HepG2 (cell line): ENCODE measurements around the gene PODXL2. TPM values are rescaled to one million over a fixed set of nuclear protein-coding genes. Genes with fewer than 3 reads are reported as not detected.

Experiments used
- ARID3A ChIP-seq: IDR thresholded peaks from 2 replicates; pipeline ENCODE4 v1.6.1; 2012; ENCODE audit warnings: low read depth, low read length, improper control_type of control experiment
- HMGXB3 ChIP-seq: sonication (generic); formaldehyde crosslinking; IDR thresholded peaks from 2 replicates; pipeline ENCODE4 v1.4.0; 2020; ENCODE audit warnings: missing genetic modification reagents, borderline replicate concordance
- KLF15 ChIP-seq: sonication (generic); formaldehyde crosslinking; IDR thresholded peaks from 2 replicates; pipeline ENCODE4 v1.8.1; 2023; ENCODE audit warnings: borderline replicate concordance, mild to moderate bottlenecking, inconsistent platforms, missing genetic modification reagents, mixed read lengths
- SCMH1 ChIP-seq: sonication (generic); formaldehyde crosslinking; IDR thresholded peaks from 2 replicates; pipeline ENCODE4 v1.9.0; 2021; ENCODE audit warnings: missing genetic modification reagents, mild to moderate bottlenecking, borderline replicate concordance
- SNAPC4 ChIP-seq: sonication (generic); formaldehyde crosslinking; IDR thresholded peaks from 2 replicates; pipeline ENCODE4 v1.4.0; 2020; ENCODE audit warnings: mild to moderate bottlenecking, missing genetic modification reagents
- ZNF12 ChIP-seq: sonication (generic); formaldehyde crosslinking; IDR thresholded peaks from 2 replicates; pipeline ENCODE4 v1.5.0; 2020; ENCODE audit warnings: missing genetic modification reagents
- ZNF263 ChIP-seq: sonication (generic); formaldehyde crosslinking; IDR thresholded peaks from 2 replicates; pipeline ENCODE4 v1.4.0; 2020; ENCODE audit warnings: missing genetic modification reagents
- ZNF331 ChIP-seq: sonication (generic); formaldehyde crosslinking; IDR thresholded peaks from 2 replicates; pipeline ENCODE4 v1.4.0; 2020; ENCODE audit warnings: missing genetic modification reagents
- ZNF431 ChIP-seq: sonication (generic); formaldehyde crosslinking; IDR thresholded peaks from 2 replicates; pipeline ENCODE4 v1.9.0; 2022; ENCODE audit warnings: missing genetic modification reagents, low read depth, mild to moderate bottlenecking, borderline replicate concordance
- ZNF574 ChIP-seq: sonication (generic); formaldehyde crosslinking; IDR thresholded peaks from 2 replicates; pipeline ENCODE4 v1.4.0; 2020; ENCODE audit warnings: missing genetic modification reagents
- polyA plus RNA-seq, 8 experiments: library from polyadenylated mRNA; depleted of rRNA in 3 of 8; stranded (reverse) in 7 of 8; unstranded in 1 of 8; fragments of >200 nt; fragmentation: Illumina TruSeq in 4 of 8; extraction: Trizol in 4 of 8; gene quantifications; 2 replicates each; pipeline versions ENCODE4 v1.2.1 to v1.2.3, GENCODE V29; 2011 to 2016; ENCODE audit warnings: low read depth in 4 of 8, missing spikeins in 1 of 8, mixed read lengths in 1 of 8; ENCODE audit not compliant: insufficient read depth in 1 of 8
- total RNA-seq, 5 experiments: library from RNA; depleted of rRNA; stranded (reverse); fragments of >200 nt; fragmentation: Illumina TruSeq; extraction: Trizol; gene quantifications; 2 replicates each; pipeline ENCODE4 v1.2.3, GENCODE V29; 2016; ENCODE audit warnings: low read depth in 1 of 5

The PODXL2 gene
- total and polyA plus RNA-seq, 2 of the 13 experiments (the other 11 are each of a cell fraction or from before 2014, with no cell fraction given) = 20.4 to 25.1 TPM

- TF ChIP-seq HMGXB3 (CRISPR knock-in tag) (no peak), ZNF331 (no peak), KLF15 (CRISPR knock-in tag) (no peak), ARID3A (no peak), SNAPC4 (CRISPR knock-in tag) (no peak), SCMH1 (CRISPR knock-in tag) (no peak), ZNF263 (CRISPR knock-in tag) (no peak), ZNF12 (no peak), ZNF574 (CRISPR knock-in tag) (no peak), ZNF431 (CRISPR knock-in tag) (no peak)
Measured at GRCh38 chr3:127717357-127718244, 88.6 kb downstream of the PODXL2 start (continued).
